Esophagus muscularis mucosa (tissue), 4 donors: ENCODE measurements around the gene MAP3K15. TPM values are rescaled to one million over a fixed set of nuclear protein-coding genes. Genes with fewer than 3 reads are reported as not detected.
"Not testable (repeated sequence)": the region's sequence is repeated elsewhere in the genome, so short reads cannot be mapped to it uniquely, and the experiment has no call there.

Source experiments
- DNase-seq: peaks from one replicate; pipeline ENCODE4 v3.0.0-alpha.2; 2017; ENCODE audit errors: extremely low spot score
- H3K27ac ChIP-seq, 4 donors: fragments of 200-600 bp; sonication (generic); replicated peaks in 1 of 4; 1 replicate in 3 of 4; 2 replicates in 1 of 4; pipeline ENCODE4 v1.5.1; 2016 to 2019; ENCODE audit warnings: mild to moderate bottlenecking in 1 of 4
- H3K27me3 ChIP-seq, 4 donors: fragments of 200-600 bp; sonication (generic); one replicate each; pipeline versions ENCODE4 v1.5.1 to v1.6.0; 2016 to 2019
- H3K36me3 ChIP-seq, 4 donors: fragments of 200-600 bp; sonication (generic); one replicate each; pipeline ENCODE4 v1.5.1; 2016 to 2019
- H3K4me1 ChIP-seq, 4 donors: fragments of 200-600 bp; sonication (generic); one replicate each; pipeline ENCODE4 v1.5.1; 2016 to 2019
- H3K4me3 ChIP-seq, 4 donors: fragments of 200-600 bp; sonication (generic); 1 replicate in 2 of 4; 2 replicates in 2 of 4; pipeline ENCODE4 v1.5.1; 2016 to 2019; ENCODE audit warnings: mild to moderate bottlenecking in 4 of 4, moderate library complexity in 1 of 4
- H3K9me3 ChIP-seq, 4 donors: fragments of 200-600 bp; sonication (generic); 1 replicate in 3 of 4; 2 replicates in 1 of 4; pipeline ENCODE4 v1.5.1; 2016 to 2019
- CTCF ChIP-seq, 3 experiments: fragments of 200-600 bp in 2 of 3; fragments of 450-650 bp in 1 of 3; sonication (generic) in 2 of 3; IDR thresholded peaks; one replicate each; pipeline ENCODE4 v1.5.1; 2017 to 2019; ENCODE audit warnings: antibody characterized with exemption in 3 of 3, mild to moderate bottlenecking in 2 of 3, moderate library complexity in 1 of 3
- EP300 ChIP-seq: sonication (generic); formaldehyde crosslinking; IDR thresholded peaks from one replicate; pipeline ENCODE4 v1.6.1; 2017; ENCODE audit warnings: antibody characterized with exemption
- POLR2A ChIP-seq: fragments of 450-650 bp; IDR thresholded peaks from one replicate; pipeline ENCODE4 v1.6.1; 2017; ENCODE audit warnings: antibody characterized with exemption, moderate library complexity, mild to moderate bottlenecking, low read depth
- POLR2AphosphoS5 ChIP-seq, 2 donors: sonication (generic); formaldehyde crosslinking; IDR thresholded peaks; one replicate each; pipeline ENCODE4 v1.6.1; 2017; ENCODE audit warnings: antibody characterized with exemption in 2 of 2
- WGBS: methylation state at CpG from one replicate; pipeline ENCODE4 v1.1.5; 2018; 5-methylcytosine and 5-hydroxymethylcytosine counted together
- intact Hi-C: fragments of 100-400 bp; cut with DNase I; formaldehyde crosslinking; loops from one replicate; pipeline ENCODE4 v1.15.1; 2023
- total RNA-seq, 4 donors: library from RNA; depleted of rRNA; stranded (reverse); fragments of >200 nt; gene quantifications; one replicate each; pipeline versions ENCODE4 v1.1.0 to v1.2.1, GENCODE V29; 2016

The MAP3K15 gene
- total RNA-seq, 4 donors from 2014 or later, result 0.13 to 0.33 TPM; not detected in 2

DNA sequence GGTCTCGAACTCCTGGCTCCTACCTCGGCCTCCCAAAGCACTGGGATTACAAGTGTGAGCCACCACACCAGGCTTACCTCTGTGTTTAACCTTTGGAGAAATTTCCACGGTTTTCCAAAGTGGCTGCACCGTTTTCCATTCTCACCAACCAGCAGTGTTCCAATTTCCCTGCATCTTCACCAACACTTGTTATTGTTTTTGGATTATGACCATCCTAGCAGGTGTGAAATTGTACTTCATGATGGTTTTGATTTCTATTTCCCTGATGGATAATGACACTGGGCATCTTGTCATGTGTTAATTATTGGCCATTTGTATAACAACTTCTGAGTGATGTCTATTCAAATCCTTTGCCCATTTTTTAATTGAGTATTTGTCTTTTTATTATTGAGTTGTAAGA is 2.7 kb upstream of the MAP3K15 start:
- Histone ChIP-seq H3K36me3 (no peaks in the 10 kb centered on the region), H3K4me3 (no peak overlapping the region), H3K4me1 (peaks cover 3 to 17% (median 14%) of the 10 kb centered on the region in 4 donors), H3K9me3 (no peaks in the 10 kb centered on the region), H3K27ac (no peak overlapping the region), H3K27me3 (peaks cover 0 to 33% (median 5%) of the 10 kb centered on the region in 4 donors)
- WGBS, result 73% methylated on average over 4 of the region's 4 CpGs
- intact Hi-C loops, result no loop called here
- TF ChIP-seq CTCF (IDR thresholded peaks at IDR 0.05) (no peak), POLR2AphosphoS5 (IDR thresholded peaks at IDR 0.05) (no peak), EP300 (no peak), POLR2A (no peak)
- no peak for DNase-seq

DNA sequence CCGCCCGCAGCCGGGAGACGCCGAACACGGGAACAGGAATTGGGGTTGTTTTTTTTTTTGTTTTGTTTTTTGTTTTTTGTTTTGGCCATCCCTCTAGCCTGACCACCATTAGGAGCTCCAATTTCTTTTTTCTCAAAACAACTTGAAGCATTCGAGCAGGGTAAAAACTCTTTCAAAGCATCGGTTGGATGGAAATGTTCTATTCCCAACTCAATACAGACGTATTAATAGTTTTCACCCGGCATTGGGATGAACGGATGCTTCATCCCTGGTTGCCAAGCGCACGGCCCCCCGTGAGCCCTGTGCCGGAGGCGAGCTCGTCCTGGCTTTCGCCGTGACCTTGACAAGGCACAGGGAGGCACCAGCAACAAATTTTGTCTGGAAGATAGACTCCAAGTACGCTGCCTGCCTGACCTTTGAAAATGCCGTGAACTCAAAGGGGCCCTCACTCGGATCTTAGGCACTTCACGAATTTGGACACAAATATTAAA is 352 bp upstream of the MAP3K15 start:
- 50% methylated on average over 23 of the region's 23 CpGs for WGBS
- peaks cover 0 to 32% (median 5%) of the 10 kb centered on the region in 4 donors for H3K27me3 ChIP-seq
- no peaks in the 10 kb centered on the region for H3K9me3 ChIP-seq
- H3K27ac ChIP-seq, result no peak overlapping the region
- no peak for DNase-seq
- intact Hi-C loops, result no loop called here
- peak overlapping the region; percentile 42 to 56 (median 44) for H3K4me3 ChIP-seq
- H3K36me3 ChIP-seq, result no peaks in the 10 kb centered on the region
- H3K4me1 ChIP-seq, result peaks cover 3 to 17% (median 14%) of the 10 kb centered on the region in 4 donors
- TF ChIP-seq POLR2AphosphoS5 (IDR thresholded peaks at IDR 0.05) (no peak), EP300 (no peak), POLR2A (no peak), CTCF (IDR thresholded peaks at IDR 0.05) (no peak)

GRCh38 chrX:19513383-19513782 is 1.9 kb downstream of the MAP3K15 start:
- whole genome bisulfite sequencing, result 32% methylated on average over 4 of the region's 4 CpGs
- Histone ChIP-seq H3K9me3 (peaks cover 0 to 9% (median 0%) of the 10 kb centered on the region in 4 donors), H3K27ac (no peak overlapping the region), H3K4me1 (peaks cover 3 to 17% (median 14%) of the 10 kb centered on the region in 4 donors), H3K27me3 (peaks cover 0 to 27% (median 5%) of the 10 kb centered on the region in 4 donors), H3K4me3 (no peak overlapping the region), H3K36me3 (no peaks in the 10 kb centered on the region)
- TF ChIP-seq POLR2AphosphoS5 (IDR thresholded peaks at IDR 0.05) (no peak), CTCF (IDR thresholded peaks at IDR 0.05) (no peak), POLR2A (no peak)
- DNase-seq, result no peak
- intact Hi-C loops, result no loop called here

GRCh38 chrX:19512961-19513360 is 2.3 kb downstream of the MAP3K15 start:
- Histone ChIP-seq H3K27me3 (peaks cover 0 to 26% (median 5%) of the 10 kb centered on the region in 4 donors), H3K9me3 (peaks cover 0 to 9% (median 0%) of the 10 kb centered on the region in 4 donors), H3K36me3 (no peaks in the 10 kb centered on the region), H3K4me3 (no peak overlapping the region), H3K27ac (no peak overlapping the region), H3K4me1 (peaks cover 3 to 17% (median 14%) of the 10 kb centered on the region in 4 donors)
- TF ChIP-seq POLR2A, result no peak
- no peak for TF ChIP-seq POLR2AphosphoS5 (IDR thresholded peaks at IDR 0.05)
- no peak for TF ChIP-seq CTCF (IDR thresholded peaks at IDR 0.05)
- no peak for TF ChIP-seq EP300
- intact Hi-C loops, result no loop called here
- 33% methylated on average over 9 of the region's 9 CpGs for WGBS
- no peak for DNase-seq

GRCh38 chrX:19512359-19512758 is 2.9 kb downstream of the MAP3K15 start:
- Histone ChIP-seq H3K36me3 (no peaks in the 10 kb centered on the region), H3K4me3 (no peak overlapping the region), H3K27me3 (peaks cover 0 to 20% (median 5%) of the 10 kb centered on the region in 4 donors), H3K4me1 (peaks cover 3 to 17% (median 14%) of the 10 kb centered on the region in 4 donors), H3K27ac (no peak overlapping the region), H3K9me3 (peaks cover 0 to 9% (median 0%) of the 10 kb centered on the region in 4 donors)
- no peak for DNase-seq
- intact Hi-C loops, result no loop called here
- no peak for TF ChIP-seq POLR2A
- no peak for TF ChIP-seq POLR2AphosphoS5 (IDR thresholded peaks at IDR 0.05)
- TF ChIP-seq EP300, result no peak
- no peak for TF ChIP-seq CTCF (IDR thresholded peaks at IDR 0.05)
- 75% methylated on average over 8 of the region's 8 CpGs for WGBS

- H3K27ac ChIP-seq, H3K9me3 ChIP-seq, H3K36me3 ChIP-seq, intact Hi-C loops, H3K4me3 ChIP-seq, DNase-seq: not testable (repeated sequence)
- Histone ChIP-seq H3K4me1 (peaks cover 3 to 17% (median 14%) of the 10 kb centered on the region in 4 donors), H3K27me3 (peaks cover 0 to 15% (median 5%) of the 10 kb centered on the region in 4 donors)
These were observed 3.5 kb downstream of the MAP3K15 start for GRCh38 chrX:19511796-19512195.
